Measurements from ENCODE around the gene AUTS2.

Gene AUTS2

DNA sequence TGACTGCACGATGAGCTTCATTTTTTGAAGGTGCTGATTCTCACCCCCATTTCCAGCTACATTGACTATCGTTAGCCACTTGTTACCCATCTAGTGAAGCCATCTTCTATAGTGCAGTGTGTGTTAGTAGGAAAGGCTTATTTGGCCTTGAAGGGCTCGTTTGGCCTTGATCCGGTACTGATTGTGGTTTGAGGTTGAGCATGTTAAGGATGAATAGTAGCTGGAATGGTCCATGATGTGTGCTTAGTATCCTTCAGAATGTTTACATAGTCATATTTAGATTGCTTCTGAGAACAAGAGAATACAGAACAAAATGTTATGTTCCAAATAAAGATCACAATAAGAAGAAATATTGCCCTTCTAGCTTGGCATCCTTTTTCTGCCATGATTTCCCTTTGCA, 591.5 kb downstream of the AUTS2 start:
- no peak overlapping the region for H3K4me3 ChIP-seq (ENCODE audit: low read depth, low read length)
- TF ChIP-seq, protein P1, sequence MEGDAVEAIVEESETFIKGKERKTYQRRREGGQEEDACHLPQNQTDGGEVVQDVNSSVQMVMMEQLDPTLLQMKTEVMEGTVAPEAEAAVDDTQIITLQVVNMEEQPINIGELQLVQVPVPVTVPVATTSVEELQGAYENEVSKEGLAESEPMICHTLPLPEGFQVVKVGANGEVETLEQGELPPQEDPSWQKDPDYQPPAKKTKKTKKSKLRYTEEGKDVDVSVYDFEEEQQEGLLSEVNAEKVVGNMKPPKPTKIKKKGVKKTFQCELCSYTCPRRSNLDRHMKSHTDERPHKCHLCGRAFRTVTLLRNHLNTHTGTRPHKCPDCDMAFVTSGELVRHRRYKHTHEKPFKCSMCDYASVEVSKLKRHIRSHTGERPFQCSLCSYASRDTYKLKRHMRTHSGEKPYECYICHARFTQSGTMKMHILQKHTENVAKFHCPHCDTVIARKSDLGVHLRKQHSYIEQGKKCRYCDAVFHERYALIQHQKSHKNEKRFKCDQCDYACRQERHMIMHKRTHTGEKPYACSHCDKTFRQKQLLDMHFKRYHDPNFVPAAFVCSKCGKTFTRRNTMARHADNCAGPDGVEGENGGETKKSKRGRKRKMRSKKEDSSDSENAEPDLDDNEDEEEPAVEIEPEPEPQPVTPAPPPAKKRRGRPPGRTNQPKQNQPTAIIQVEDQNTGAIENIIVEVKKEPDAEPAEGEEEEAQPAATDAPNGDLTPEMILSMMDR (IDR thresholded peaks at IDR 0.05; ENCODE audit: low read depth, low read length): no peak

DNA sequence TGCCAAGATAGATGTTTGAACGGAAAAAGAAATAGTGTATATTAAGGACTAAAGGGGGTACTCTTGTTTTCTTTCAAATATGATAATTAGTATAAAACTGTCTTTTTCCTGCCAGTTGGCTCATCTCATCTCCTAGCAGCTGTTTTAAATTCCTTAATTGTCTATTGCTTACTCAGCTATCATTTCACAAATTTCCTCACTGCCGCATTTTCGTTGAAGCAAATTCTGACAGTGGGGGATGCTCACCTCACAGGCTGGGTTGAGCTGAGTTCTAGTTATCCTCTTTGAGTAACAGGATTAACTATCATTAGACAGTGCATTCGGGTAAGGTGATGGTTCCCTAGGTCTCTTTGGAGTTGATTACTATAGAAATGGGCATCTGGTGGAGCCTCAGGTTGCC, 592.0 kb downstream of the AUTS2 start:
- no peak overlapping the region for H3K4me3 ChIP-seq (ENCODE audit: low read depth, low read length)
- TF ChIP-seq, protein P1 (IDR thresholded peaks at IDR 0.05; ENCODE audit: low read depth, low read length): no peak

DNA sequence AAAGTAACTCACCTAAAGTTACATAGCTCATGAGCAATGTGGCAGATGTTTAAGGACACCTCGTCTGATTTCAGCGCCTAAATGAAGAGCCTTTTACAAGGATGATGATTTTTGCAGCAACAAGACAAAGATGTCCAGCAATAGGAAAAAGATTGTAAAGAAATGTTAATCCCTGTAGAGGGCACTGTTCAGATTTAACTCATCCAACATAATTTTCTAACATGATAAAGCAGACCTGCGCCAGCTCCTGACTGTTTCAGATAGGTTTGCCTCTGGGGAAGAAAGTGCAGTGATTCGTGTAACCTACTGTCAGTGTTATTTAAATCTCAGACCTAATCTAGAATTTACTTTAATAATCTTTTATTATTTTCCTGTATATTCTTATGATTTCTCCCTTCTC, 595.2 kb downstream of the AUTS2 start:
- H3K4me3 ChIP-seq (ENCODE audit: low read depth, low read length): no peak overlapping the region

DNA sequence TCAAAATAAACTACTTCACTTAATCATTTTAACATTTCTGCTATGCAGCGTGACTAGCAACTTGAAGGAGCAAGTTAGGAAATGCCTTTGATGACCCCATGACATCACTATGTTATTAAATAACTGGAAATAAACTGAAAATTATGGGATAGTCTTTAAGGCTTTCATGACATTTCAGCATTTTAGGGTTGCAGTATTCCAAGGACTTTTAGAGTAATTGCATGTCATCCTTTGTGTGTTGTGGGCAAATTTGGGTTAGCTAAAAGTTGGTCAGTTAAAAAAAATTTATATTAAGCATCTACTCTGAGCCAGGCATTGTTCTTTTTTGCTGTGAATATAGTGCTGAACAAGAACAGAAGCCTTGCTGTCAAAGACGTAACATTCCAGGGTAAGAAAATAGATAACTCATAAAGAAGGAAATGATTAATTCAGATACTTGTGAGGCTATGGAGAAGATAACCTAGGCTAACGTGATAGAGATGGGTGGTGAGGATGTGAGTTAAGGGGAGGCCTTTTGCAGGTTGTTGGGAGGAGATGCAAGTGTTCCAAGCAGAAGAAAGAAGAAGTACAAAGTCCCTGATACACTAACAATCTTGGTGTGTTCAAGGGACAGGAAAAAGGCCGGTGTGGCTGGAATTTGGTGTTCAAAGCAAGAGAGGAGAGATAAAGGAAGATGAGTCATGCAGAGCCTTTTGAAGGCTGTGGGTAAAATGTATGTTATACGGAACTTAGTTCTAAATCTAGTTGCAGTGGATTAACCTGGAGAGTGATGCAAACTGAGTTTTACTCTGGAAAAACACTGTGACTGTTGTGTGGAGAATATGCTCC, 610.2 kb downstream of the AUTS2 start:
- TF ChIP-seq, protein P1 (IDR thresholded peaks at IDR 0.05; ENCODE audit: low read depth, low read length): no peak
- no peak overlapping the region for H3K4me3 ChIP-seq (ENCODE audit: low read depth, low read length)

More for the DNA sequence above, 595.2 kb downstream of the AUTS2 start:
- TF ChIP-seq, protein P1 (IDR thresholded peaks at IDR 0.05; ENCODE audit: low read depth, low read length): no peak

DNA sequence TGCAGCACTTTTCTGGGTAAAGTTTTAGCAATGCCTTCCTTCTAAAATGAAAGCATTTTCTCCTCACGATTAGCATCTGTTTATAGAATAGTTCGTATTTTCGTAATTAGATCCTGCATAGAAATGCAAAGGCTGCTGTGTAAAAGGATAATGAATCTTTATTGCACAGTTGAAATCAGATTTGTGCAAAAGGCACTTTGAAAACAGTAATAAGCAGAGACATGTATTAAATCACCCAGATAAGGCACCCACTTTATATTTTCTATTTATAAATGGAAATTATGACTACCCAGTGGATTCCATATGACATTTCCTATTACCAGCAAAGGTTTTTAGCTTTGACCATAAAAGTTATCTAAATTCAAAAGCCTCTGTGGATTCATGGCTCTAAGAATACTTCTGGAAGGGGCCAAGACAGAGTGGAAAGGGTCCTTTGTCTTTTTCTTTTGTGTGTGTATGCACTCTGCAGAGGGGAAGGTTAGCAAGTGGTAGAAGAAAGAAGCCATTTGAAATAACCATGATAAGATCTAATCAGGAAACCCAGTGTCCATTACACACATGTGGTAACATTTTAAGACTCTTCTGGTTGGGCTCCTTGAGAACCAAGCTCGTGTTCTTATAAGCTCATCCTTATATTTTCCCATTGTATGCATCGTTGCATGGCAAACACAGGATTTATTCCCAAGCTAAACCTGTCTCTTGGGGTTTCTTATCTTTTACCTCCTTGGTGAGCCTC, 612.1 kb downstream of the AUTS2 start:
- no peak overlapping the region for H3K4me3 ChIP-seq (ENCODE audit: low read depth, low read length)
- TF ChIP-seq, protein P1 (IDR thresholded peaks at IDR 0.05; ENCODE audit: low read depth, low read length): no peak

DNA sequence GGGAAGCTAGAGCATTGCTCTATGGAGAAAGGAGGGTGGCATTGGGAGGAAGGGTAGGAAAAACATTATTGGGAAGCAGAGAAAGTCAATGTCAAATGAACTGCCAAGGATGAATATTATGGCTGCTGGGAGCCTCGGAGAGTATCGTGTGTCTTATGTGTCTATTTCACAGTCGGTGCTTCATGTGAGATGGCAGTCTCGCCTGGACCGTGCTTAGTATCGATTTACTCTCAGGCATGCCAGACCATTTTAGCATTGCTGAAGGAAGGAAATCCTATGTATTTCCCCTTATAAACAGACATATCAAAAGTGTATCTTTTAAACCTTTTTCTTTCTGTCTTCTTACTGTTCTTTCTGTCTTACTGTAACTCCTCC, 612.6 kb downstream of the AUTS2 start:
- no peak overlapping the region for H3K4me3 ChIP-seq (ENCODE audit: low read depth, low read length)
- TF ChIP-seq, protein P1 (IDR thresholded peaks at IDR 0.05; ENCODE audit: low read depth, low read length): no peak

DNA sequence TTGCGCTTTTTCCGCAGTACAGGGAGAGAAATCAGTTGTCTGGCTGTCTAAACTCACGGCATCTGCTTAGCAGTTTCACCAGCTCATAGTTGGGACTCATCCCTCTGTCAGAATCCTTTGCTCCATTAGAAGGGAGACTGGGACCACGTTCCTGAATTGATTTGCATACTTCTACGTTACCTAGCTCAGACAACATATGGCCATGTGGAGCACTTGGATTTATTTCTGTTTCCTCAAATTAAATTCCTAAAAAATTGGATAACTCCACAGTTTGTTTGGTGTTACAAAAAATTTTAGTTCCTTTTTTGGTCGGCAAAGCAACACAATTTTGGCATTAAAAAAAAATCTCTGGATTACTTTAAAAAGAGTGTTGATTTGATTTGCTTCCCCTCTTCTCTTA, 614.0 kb downstream of the AUTS2 start:
- H3K4me3 ChIP-seq (ENCODE audit: low read depth, low read length): no peak overlapping the region
- TF ChIP-seq, protein P1 (IDR thresholded peaks at IDR 0.05; ENCODE audit: low read depth, low read length): no peak
